Stomach (tissue), 9 donors: ENCODE measurements around the gene TMTC1. TPM values are rescaled to one million over a fixed set of nuclear protein-coding genes. Genes with fewer than 3 reads are reported as not detected.

Experiments
- DNase-seq, 2 donors: peaks; one replicate each; pipeline versions ENCODE4 v3.0.0 to v3.0.0-alpha.2; 2013 to 2019
- H3K27ac ChIP-seq, 5 donors: fragments of 200-600 bp in 4 of 5; sonication (generic) in 4 of 5; one replicate each; pipeline ENCODE4 v1.5.1; 2013 to 2019; ENCODE audit warnings: mild to moderate bottlenecking in 1 of 5, moderate library complexity in 1 of 5
- H3K27me3 ChIP-seq, 3 donors: fragments of 200-600 bp; sonication (generic); one replicate each; pipeline ENCODE4 v1.5.1; 2017 to 2019; ENCODE audit warnings: mixed run types in 1 of 3
- H3K36me3 ChIP-seq, 4 donors: fragments of 200-600 bp; sonication (generic); 1 replicate in 3 of 4; 2 replicates in 1 of 4; pipeline ENCODE4 v1.5.1; 2016 to 2019
- H3K4me1 ChIP-seq, 4 donors: fragments of 200-600 bp; sonication (generic); one replicate each; pipeline ENCODE4 v1.5.1; 2016 to 2019
- H3K4me3 ChIP-seq, 4 donors: fragments of 200-600 bp; sonication (generic) in 3 of 4; one replicate each; pipeline ENCODE4 v1.5.1; 2016 to 2019; ENCODE audit warnings: mild to moderate bottlenecking in 1 of 4
- H3K9me3 ChIP-seq, 4 donors: fragments of 200-600 bp; sonication (generic); one replicate each; pipeline ENCODE4 v1.5.1; 2016 to 2019
- CTCF ChIP-seq, 7 experiments: fragments of 450-650 bp in 4 of 7; fragments of 200-600 bp in 3 of 7; sonication (generic) in 3 of 7; IDR thresholded peaks; one replicate each; pipeline ENCODE4 v1.5.1; 2016 to 2019; ENCODE audit warnings: antibody characterized with exemption in 7 of 7, control low read depth in 2 of 7, mild to moderate bottlenecking in 1 of 7
- EP300 ChIP-seq: sonication (generic); formaldehyde crosslinking; IDR thresholded peaks from one replicate; pipeline ENCODE4 v1.6.1; 2017; ENCODE audit warnings: antibody characterized with exemption
- POLR2A ChIP-seq, 4 donors: fragments of 450-650 bp; IDR thresholded peaks; one replicate each; pipeline ENCODE4 v1.6.1; 2016; ENCODE audit warnings: antibody characterized with exemption in 4 of 4, control low read depth in 2 of 4, mild to moderate bottlenecking in 1 of 4, moderate library complexity in 1 of 4
- POLR2AphosphoS5 ChIP-seq, 3 donors: sonication (generic); formaldehyde crosslinking; IDR thresholded peaks; one replicate each; pipeline ENCODE4 v1.6.1; 2016; ENCODE audit warnings: antibody characterized with exemption in 3 of 3
- WGBS, 5 donors: extraction: QIAGEN DNeasy Blood & Tissue Kit in 3 of 5; methylation state at CpG; one replicate each; pipeline versions ENCODE4 v1.1.5 to v1.1.7; 2013 to 2018; 5-methylcytosine and 5-hydroxymethylcytosine counted together
- intact Hi-C: fragments of 100-400 bp; cut with DNase I; formaldehyde crosslinking; loops from one replicate; pipeline ENCODE4 v1.15.1; 2023; ENCODE audit warnings: low total_unique reads
- polyA plus RNA-seq, 3 donors: library from polyadenylated mRNA; stranded (reverse); fragments of 200-250 nt; gene quantifications; one replicate each; pipeline ENCODE4 v1.2.3, GENCODE V29; 2013
- total RNA-seq, 5 donors: library from RNA; depleted of rRNA; stranded (reverse); fragments of >200 nt; gene quantifications; one replicate each; pipeline versions ENCODE4 v1.1.0 to v1.2.3, GENCODE V29; 2014 to 2016
- donor health status: healthy with polysubstance abuse.
- donor health status: Bipolar disorder and iron deficiency.
- donor health status: healthy.

The TMTC1 gene
- total and polyA plus RNA-seq, 8 donors: 1.5 to 76.8 (median 19.1) TPM

GRCh38 chr12:29589286-29589820, 194.4 kb downstream of the TMTC1 start:
- intact Hi-C loops: no loop called here

GRCh38 chr12:29582677-29583272, 201.0 kb downstream of the TMTC1 start:
- 49 to 77% (median 54%) methylated on average over 4 of the region's 4 CpGs for whole genome bisulfite sequencing, 5 donors
- TF ChIP-seq CTCF (IDR thresholded peaks at IDR 0.05) (no peak), POLR2AphosphoS5 (IDR thresholded peaks at IDR 0.05) (peak in 1 of 3 donors; percentile 2)
- H3K4me3 ChIP-seq: no peak overlapping the region
- peaks cover 9 to 34% (median 23%) of the 10 kb centered on the region in 4 donors for H3K4me1 ChIP-seq
- H3K27me3 ChIP-seq: no peaks in the 10 kb centered on the region
- peak overlapping the region in 4 of 5 donors; percentile 16 to 74 (median 38) for H3K27ac ChIP-seq
- H3K36me3 ChIP-seq: no peaks in the 10 kb centered on the region
- H3K9me3 ChIP-seq: no peaks in the 10 kb centered on the region
- DNase-seq: peak in 1 of 2 donors; percentile 49
- intact Hi-C loops: no loop called here

More at GRCh38 chr12:29589286-29589820, 194.4 kb downstream of the TMTC1 start:
- no peaks in the 10 kb centered on the region for H3K27me3 ChIP-seq
- H3K9me3 ChIP-seq: no peaks in the 10 kb centered on the region
- H3K4me3 ChIP-seq: no peak overlapping the region
- H3K4me1 ChIP-seq: peaks cover 7 to 19% (median 14%) of the 10 kb centered on the region in 4 donors
- 84 to 98% (median 89%) methylated on average over 2 of the region's 2 CpGs for WGBS, 5 donors
- peak overlapping the region in 1 of 5 donors; percentile 42 for H3K27ac ChIP-seq
- no peak for DNase-seq
- TF ChIP-seq EP300 (no peak), POLR2A (IDR thresholded peaks at IDR 0.05) (no peak), POLR2AphosphoS5 (IDR thresholded peaks at IDR 0.05) (no peak), CTCF (IDR thresholded peaks at IDR 0.05) (no peak)
- no peaks in the 10 kb centered on the region for H3K36me3 ChIP-seq

DNA sequence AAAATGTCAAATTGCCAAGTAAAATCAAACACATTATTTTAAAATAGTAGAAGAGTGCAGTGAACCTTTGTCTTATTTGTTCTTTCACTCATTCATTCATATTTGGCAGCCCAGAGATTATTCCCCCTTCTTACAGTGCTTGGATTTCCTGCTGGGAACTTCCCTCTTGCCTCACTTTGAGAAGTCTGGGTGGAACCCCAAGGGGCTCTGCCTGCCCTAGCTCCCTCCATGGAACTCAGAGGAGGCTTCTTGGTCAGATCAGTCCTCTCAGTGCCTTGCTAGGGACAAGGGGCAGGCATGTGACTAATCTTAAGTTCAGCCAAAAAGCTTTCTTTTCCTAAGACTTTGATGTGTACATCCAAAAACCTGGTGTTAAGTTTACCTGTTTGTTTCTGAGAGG, 201.6 kb downstream of the TMTC1 start:
- peak overlapping the region in 4 of 5 donors; percentile 16 to 74 (median 38) for H3K27ac ChIP-seq
- no peak for DNase-seq
- H3K4me1 ChIP-seq: peaks cover 9 to 34% (median 23%) of the 10 kb centered on the region in 4 donors
- intact Hi-C loops: no loop called here
- no peaks in the 10 kb centered on the region for H3K9me3 ChIP-seq
- TF ChIP-seq EP300 (no peak), POLR2AphosphoS5 (IDR thresholded peaks at IDR 0.05) (no peak), CTCF (IDR thresholded peaks at IDR 0.05) (no peak), POLR2A (IDR thresholded peaks at IDR 0.05) (no peak)
- H3K27me3 ChIP-seq: no peaks in the 10 kb centered on the region
- H3K4me3 ChIP-seq: no peak overlapping the region
- H3K36me3 ChIP-seq: no peaks in the 10 kb centered on the region

- Histone ChIP-seq H3K27me3 (no peaks in the 10 kb centered on the region), H3K36me3 (no peaks in the 10 kb centered on the region), H3K4me3 (no peak overlapping the region), H3K4me1 (peaks cover 9 to 34% (median 23%) of the 10 kb centered on the region in 4 donors), H3K27ac (peak overlapping the region in 4 of 5 donors; percentile 16 to 74 (median 54)), H3K9me3 (no peaks in the 10 kb centered on the region)
- 30 to 57% (median 54%) methylated on average over 4 of the region's 4 CpGs for WGBS, 5 donors
- intact Hi-C loops: no loop called here
- TF ChIP-seq POLR2AphosphoS5 (IDR thresholded peaks at IDR 0.05) (no peak), POLR2A (IDR thresholded peaks at IDR 0.05) (no peak), EP300 (no peak), CTCF (IDR thresholded peaks at IDR 0.05) (no peak)
- no peak for DNase-seq
Measured at GRCh38 chr12:29581631-29582030, 202.1 kb downstream of the TMTC1 start.
